ENCODE measurements around the gene TMEM9. TPM values are rescaled to one million over a fixed set of nuclear protein-coding genes. Genes with fewer than 3 reads are reported as not detected.

Gene TMEM9
- total RNA-seq, 2 experiments from 2014 or later: 15.7 to 16.5 TPM

DNA sequence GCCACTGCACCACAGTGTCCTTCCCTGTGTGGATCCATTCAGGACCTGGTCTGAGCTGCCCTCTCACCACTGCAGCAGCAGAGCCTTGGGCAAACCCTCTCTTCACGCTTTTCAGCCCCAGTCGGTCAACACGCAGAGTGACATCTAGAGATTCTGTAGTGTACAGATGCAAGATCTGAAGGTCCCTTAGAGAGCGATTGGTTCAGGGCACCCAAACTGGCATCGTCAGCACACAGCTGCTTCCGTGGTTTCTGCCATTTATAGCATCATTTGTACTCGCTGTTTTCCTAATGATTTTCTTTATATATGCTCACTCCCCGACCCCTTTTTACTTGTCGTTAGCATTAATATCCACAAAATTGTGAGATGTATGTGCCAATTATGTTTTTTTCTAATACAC is 25.8 kb downstream of the TMEM9 start:
- TF ChIP-seq, protein P1, sequence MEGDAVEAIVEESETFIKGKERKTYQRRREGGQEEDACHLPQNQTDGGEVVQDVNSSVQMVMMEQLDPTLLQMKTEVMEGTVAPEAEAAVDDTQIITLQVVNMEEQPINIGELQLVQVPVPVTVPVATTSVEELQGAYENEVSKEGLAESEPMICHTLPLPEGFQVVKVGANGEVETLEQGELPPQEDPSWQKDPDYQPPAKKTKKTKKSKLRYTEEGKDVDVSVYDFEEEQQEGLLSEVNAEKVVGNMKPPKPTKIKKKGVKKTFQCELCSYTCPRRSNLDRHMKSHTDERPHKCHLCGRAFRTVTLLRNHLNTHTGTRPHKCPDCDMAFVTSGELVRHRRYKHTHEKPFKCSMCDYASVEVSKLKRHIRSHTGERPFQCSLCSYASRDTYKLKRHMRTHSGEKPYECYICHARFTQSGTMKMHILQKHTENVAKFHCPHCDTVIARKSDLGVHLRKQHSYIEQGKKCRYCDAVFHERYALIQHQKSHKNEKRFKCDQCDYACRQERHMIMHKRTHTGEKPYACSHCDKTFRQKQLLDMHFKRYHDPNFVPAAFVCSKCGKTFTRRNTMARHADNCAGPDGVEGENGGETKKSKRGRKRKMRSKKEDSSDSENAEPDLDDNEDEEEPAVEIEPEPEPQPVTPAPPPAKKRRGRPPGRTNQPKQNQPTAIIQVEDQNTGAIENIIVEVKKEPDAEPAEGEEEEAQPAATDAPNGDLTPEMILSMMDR (IDR thresholded peaks at IDR 0.05): no peak
- peaks cover 3% of the 10 kb centered on the region for H3K36me3 Mint-ChIP-seq (ENCODE audit: low read depth)
- no peak overlapping the region for H3K27ac Mint-ChIP-seq
- no peaks in the 10 kb centered on the region for H3K4me1 ChIP-seq (ENCODE audit: insufficient read depth, low read length)
- H3K27me3 ChIP-seq (ENCODE audit: control insufficient read depth in 1 of 2, insufficient read depth in 2 of 2, low read length in 2 of 2): peaks cover 4 to 10% of the 10 kb centered on the region in 2 experiments
- H3K4me3 ChIP-seq (ENCODE audit: low read length): no peak overlapping the region
- H3K9me3 Mint-ChIP-seq: no peaks in the 10 kb centered on the region
- no peaks in the 10 kb centered on the region for H3K36me3 ChIP-seq (ENCODE audit: insufficient read depth, low read length)
- H3K27ac ChIP-seq (ENCODE audit: low read depth in 1 of 2, low read length in 2 of 2): no peak overlapping the region
- no peak for DNase-seq
- no peaks in the 10 kb centered on the region for H3K4me1 Mint-ChIP-seq (ENCODE audit: low read depth)
- no peak overlapping the region for H3K4me3 Mint-ChIP-seq
- ChIA-PET POLR2A (no interaction called here), CTCF (interaction anchor here (0.6 kb wide), 1 partner anchor 151 kb away, joined by 3 read pairs; no protein-coding TSS in a partner anchor)
- no peak for ATAC-seq (ENCODE audit: poor library complexity)
- H3K27me3 Mint-ChIP-seq: peaks cover 28% of the 10 kb centered on the region
- intact Hi-C loops (cut with DNase I, micrococcal nuclease): no loop called here
- no peaks in the 10 kb centered on the region for H3K9me3 ChIP-seq (ENCODE audit: control insufficient read depth in 1 of 2, insufficient read depth in 1 of 2, low read length in 2 of 2)

DNA sequence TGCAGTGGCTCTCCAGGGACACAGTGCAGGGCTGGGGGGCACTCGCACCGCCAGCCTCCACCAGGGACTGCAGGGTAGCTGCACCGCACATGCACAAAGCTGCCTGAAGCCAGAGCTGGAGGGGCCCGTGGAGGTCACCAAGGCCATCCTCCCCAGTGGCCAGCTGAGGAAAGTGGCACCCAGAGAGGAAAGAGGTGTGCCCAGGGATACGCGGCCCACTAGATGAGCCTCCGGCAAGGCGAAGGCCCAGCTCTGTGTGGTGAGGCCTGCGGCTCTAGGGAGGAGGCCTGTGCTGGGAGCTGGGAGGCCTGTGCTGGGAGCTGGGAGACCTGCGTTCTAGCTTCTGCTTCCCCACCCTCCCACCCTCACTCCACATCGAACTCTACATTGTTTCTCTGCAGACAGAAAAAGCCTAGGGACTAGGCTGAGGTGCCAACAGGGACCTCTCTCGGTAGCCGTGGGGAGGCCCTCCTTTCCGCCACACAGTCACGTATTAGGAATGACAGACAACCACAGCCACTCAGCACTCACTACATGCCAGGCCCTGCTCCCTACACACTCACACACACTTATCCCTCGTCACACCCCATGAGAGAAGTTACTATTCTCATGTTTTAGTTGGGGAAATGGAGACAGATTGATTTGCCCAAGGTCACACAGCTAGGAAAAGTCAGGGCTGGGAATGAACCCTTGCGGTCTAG is 26.4 kb downstream of the TMEM9 start:
- ChIA-PET POLR2A (no interaction called here), CTCF (interaction anchor here (0.6 kb wide), 1 partner anchor 150 kb away, joined by 3 read pairs; no protein-coding TSS in a partner anchor)
- TF ChIP-seq, protein P1 (IDR thresholded peaks at IDR 0.05): no peak
- H3K4me1 ChIP-seq (ENCODE audit: insufficient read depth, low read length): no peaks in the 10 kb centered on the region
- no peak overlapping the region for H3K27ac ChIP-seq (ENCODE audit: low read depth in 1 of 2, low read length in 2 of 2)
- intact Hi-C loops (cut with DNase I, micrococcal nuclease): no loop called here
- H3K9me3 ChIP-seq (ENCODE audit: control insufficient read depth in 1 of 2, insufficient read depth in 1 of 2, low read length in 2 of 2): no peaks in the 10 kb centered on the region
- H3K27ac Mint-ChIP-seq: no peak overlapping the region
- H3K4me1 Mint-ChIP-seq (ENCODE audit: low read depth): no peaks in the 10 kb centered on the region
- no peaks in the 10 kb centered on the region for H3K36me3 Mint-ChIP-seq (ENCODE audit: low read depth)
- H3K36me3 ChIP-seq (ENCODE audit: insufficient read depth, low read length): no peaks in the 10 kb centered on the region
- no peaks in the 10 kb centered on the region for H3K9me3 Mint-ChIP-seq
- H3K27me3 Mint-ChIP-seq: peaks cover 28% of the 10 kb centered on the region
- DNase-seq: no peak
- no peak overlapping the region for H3K4me3 Mint-ChIP-seq
- ATAC-seq (ENCODE audit: poor library complexity): no peak
- peaks cover 4 to 10% of the 10 kb centered on the region in 2 experiments for H3K27me3 ChIP-seq (ENCODE audit: control insufficient read depth in 1 of 2, insufficient read depth in 2 of 2, low read length in 2 of 2)
- no peak overlapping the region for H3K4me3 ChIP-seq (ENCODE audit: low read length)

DNA sequence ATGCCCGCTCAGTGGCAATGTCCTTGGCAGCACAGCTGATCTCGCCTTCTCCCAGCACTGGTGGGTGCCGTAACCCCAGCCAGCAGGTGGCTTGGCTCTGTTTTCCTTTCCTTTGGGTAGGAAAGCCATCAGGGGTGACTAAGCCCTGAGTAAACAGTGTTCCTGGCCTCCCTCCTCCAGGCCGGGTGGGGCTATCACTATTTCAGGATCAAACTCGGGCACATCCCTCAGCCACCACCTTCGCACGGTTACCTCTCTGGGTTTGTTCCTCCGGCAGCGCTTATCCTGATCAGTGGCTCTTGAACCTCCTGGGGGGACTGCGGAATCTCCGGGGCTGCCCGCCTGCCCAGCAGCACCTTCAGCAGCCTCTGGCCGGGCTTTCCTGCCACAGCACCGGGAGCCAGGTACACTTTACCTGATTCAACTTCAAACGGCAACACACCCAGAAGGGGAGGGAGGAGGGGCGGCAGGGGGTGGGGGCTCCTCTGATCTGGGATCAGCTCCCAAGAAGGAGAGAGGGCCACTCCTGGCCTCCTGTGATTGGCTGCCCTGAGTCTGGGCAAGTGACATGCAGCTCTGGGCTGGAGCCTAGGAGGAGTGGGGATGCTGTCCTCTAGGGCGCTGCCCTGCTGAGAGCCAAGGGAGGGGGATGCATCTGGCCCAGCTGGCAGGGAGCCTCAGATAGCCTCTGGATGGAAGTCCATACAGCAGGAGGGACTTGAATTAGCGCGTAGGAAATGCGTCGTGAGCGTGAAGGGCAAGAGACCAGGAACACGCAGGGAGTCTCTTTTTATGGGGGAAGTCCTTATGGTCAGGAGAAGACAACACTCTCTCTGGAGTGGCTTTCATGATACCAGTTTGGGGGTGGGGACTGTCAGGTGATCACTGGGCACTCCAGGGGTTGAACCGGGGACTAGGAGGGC is 27.2 kb downstream of the TMEM9 start, which contains the start of gene ASCL5:
ASCL5 (minus strand) TSS at position 353 of the 923 bp plus-strand sequence. CDS start 11,812 bp downstream, outside the sequence.
- peaks cover 28% of the 10 kb centered on the region for H3K27me3 Mint-ChIP-seq
- Histone ChIP-seq H3K9me3 (ENCODE audit: control insufficient read depth in 1 of 2, insufficient read depth in 1 of 2, low read length in 2 of 2) (no peaks in the 10 kb centered on the region), H3K36me3 (ENCODE audit: insufficient read depth, low read length) (no peaks in the 10 kb centered on the region), H3K4me1 (ENCODE audit: insufficient read depth, low read length) (no peaks in the 10 kb centered on the region), H3K27me3 (ENCODE audit: control insufficient read depth in 1 of 2, insufficient read depth in 2 of 2, low read length in 2 of 2) (peaks cover 9 to 10% of the 10 kb centered on the region in 2 experiments), H3K4me3 (ENCODE audit: low read length) (no peak within 1 kb of the TSS), H3K27ac (ENCODE audit: low read depth in 1 of 2, low read length in 2 of 2) (no peak within 1 kb of the TSS)
- no peaks in the 10 kb centered on the region for H3K4me1 Mint-ChIP-seq (ENCODE audit: low read depth)
- no peaks in the 10 kb centered on the region for H3K36me3 Mint-ChIP-seq (ENCODE audit: low read depth)
- ATAC-seq (ENCODE audit: poor library complexity): no peak
- intact Hi-C loops (cut with DNase I, micrococcal nuclease): loop anchor here in 1 of 2 experiments (1.0 kb wide), 1 partner anchor 20 kb away; no protein-coding TSS in a partner anchor
- TF ChIP-seq, protein P1 (IDR thresholded peaks at IDR 0.05): no peak
- H3K9me3 Mint-ChIP-seq: no peaks in the 10 kb centered on the region
- H3K27ac Mint-ChIP-seq: no peak within 1 kb of the TSS
- CTCF ChIA-PET: no interaction called here
- POLR2A ChIA-PET: interaction anchor here (0.9 kb wide), 1 partner anchor 13 kb away, joined by 3 read pairs; no protein-coding TSS in a partner anchor
- no peak within 1 kb of the TSS for H3K4me3 Mint-ChIP-seq
- DNase-seq: no peak

All from CD4-positive, alpha-beta T cell (primary cell).